ENCODE data around the gene ATP11B.

The ATP11B gene

GRCh38 chr3:182792901-182793662, at the start of gene ATP11B:
ATP11B (plus strand) TSS chr3:182793504; CDS start chr3:182793760, 256 bp downstream.
- no peak for DNase-seq (ENCODE audit: low read depth)
- TF ChIP-seq, protein P1, sequence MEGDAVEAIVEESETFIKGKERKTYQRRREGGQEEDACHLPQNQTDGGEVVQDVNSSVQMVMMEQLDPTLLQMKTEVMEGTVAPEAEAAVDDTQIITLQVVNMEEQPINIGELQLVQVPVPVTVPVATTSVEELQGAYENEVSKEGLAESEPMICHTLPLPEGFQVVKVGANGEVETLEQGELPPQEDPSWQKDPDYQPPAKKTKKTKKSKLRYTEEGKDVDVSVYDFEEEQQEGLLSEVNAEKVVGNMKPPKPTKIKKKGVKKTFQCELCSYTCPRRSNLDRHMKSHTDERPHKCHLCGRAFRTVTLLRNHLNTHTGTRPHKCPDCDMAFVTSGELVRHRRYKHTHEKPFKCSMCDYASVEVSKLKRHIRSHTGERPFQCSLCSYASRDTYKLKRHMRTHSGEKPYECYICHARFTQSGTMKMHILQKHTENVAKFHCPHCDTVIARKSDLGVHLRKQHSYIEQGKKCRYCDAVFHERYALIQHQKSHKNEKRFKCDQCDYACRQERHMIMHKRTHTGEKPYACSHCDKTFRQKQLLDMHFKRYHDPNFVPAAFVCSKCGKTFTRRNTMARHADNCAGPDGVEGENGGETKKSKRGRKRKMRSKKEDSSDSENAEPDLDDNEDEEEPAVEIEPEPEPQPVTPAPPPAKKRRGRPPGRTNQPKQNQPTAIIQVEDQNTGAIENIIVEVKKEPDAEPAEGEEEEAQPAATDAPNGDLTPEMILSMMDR (IDR thresholded peaks at IDR 0.05; ENCODE audit: low read depth, low read length, missing control alignments) = no peak
- peak within 1 kb of the TSS; percentile 90 for H3K4me3 ChIP-seq (ENCODE audit: low read depth, low read length)

GRCh38 chr3:182746959-182747358, 46.3 kb upstream of the ATP11B start:
- TF ChIP-seq, protein P1 (IDR thresholded peaks at IDR 0.05; ENCODE audit: low read depth, low read length, missing control alignments) = no peak

GRCh38 chr3:182755308-182755707, 38.0 kb upstream of the ATP11B start:
- TF ChIP-seq, protein P1 (IDR thresholded peaks at IDR 0.05; ENCODE audit: low read depth, low read length, missing control alignments) = no peak
- H3K4me3 ChIP-seq (ENCODE audit: low read depth, low read length) = no peak overlapping the region
- DNase-seq (ENCODE audit: low read depth) = no peak

More at GRCh38 chr3:182746959-182747358, 46.3 kb upstream of the ATP11B start:
- no peak overlapping the region for H3K4me3 ChIP-seq (ENCODE audit: low read depth, low read length)
- no peak for DNase-seq (ENCODE audit: low read depth)

DNA sequence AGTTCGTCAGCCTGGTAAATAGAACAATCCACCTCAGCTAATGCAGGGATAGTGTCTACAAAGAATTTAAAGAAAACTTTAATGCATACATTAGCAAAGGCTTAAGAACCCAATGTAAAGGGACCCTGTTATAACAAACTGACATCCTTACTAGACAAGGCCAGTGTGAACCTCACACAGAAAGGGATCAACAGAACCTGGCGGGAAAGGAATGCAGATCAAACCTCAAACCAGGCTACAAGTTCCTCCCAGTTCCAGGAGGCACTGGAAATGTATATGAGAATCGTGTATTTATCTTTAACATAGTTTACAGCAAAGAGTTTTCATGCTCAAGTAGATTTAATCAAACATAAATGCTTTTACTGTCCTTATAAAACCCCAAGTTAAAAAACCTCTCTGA, 37.6 kb upstream of the ATP11B start:
- TF ChIP-seq, protein P1 (IDR thresholded peaks at IDR 0.05; ENCODE audit: low read depth, low read length, missing control alignments) = no peak
- no peak for DNase-seq (ENCODE audit: low read depth)
- no peak overlapping the region for H3K4me3 ChIP-seq (ENCODE audit: low read depth, low read length)

GRCh38 chr3:182760576-182761164, 32.6 kb upstream of the ATP11B start:
- H3K4me3 ChIP-seq (ENCODE audit: low read depth, low read length) = no peak overlapping the region
- no peak for DNase-seq (ENCODE audit: low read depth)
- TF ChIP-seq, protein P1 (IDR thresholded peaks at IDR 0.05; ENCODE audit: low read depth, low read length, missing control alignments) = no peak

- TF ChIP-seq, protein P1 (IDR thresholded peaks at IDR 0.05; ENCODE audit: low read depth, low read length, missing control alignments) = no peak
- DNase-seq (ENCODE audit: low read depth) = no peak
- H3K4me3 ChIP-seq (ENCODE audit: low read depth, low read length) = no peak overlapping the region
These were observed 29.4 kb upstream of the ATP11B start for GRCh38 chr3:182763896-182764295.
